AG09309 (cell line): ENCODE data around the gene SCART1.
"Not testable (repeated sequence)": the region's sequence is repeated elsewhere in the genome, so short reads cannot be mapped to it uniquely, and the experiment has no call there.

Experiments
- DNase-seq: peaks from one replicate; pipeline ENCODE4 v3.0.0-alpha.2; 2010; ENCODE audit warnings: low read depth
- H3K4me3 ChIP-seq: 2 replicates; pipeline ENCODE4 v1.5.1; 2011; ENCODE audit warnings: mild to moderate bottlenecking, low read depth, low read length, moderate library complexity; ENCODE audit not compliant: control insufficient read depth
- CTCF ChIP-seq: IDR thresholded peaks from 2 replicates; pipeline ENCODE4 v1.5.1; 2011; ENCODE audit warnings: mild to moderate bottlenecking, low read depth, low read length, inconsistent platforms; ENCODE audit not compliant: insufficient read depth, control insufficient read depth; ENCODE audit errors: missing control alignments

Gene SCART1

DNA sequence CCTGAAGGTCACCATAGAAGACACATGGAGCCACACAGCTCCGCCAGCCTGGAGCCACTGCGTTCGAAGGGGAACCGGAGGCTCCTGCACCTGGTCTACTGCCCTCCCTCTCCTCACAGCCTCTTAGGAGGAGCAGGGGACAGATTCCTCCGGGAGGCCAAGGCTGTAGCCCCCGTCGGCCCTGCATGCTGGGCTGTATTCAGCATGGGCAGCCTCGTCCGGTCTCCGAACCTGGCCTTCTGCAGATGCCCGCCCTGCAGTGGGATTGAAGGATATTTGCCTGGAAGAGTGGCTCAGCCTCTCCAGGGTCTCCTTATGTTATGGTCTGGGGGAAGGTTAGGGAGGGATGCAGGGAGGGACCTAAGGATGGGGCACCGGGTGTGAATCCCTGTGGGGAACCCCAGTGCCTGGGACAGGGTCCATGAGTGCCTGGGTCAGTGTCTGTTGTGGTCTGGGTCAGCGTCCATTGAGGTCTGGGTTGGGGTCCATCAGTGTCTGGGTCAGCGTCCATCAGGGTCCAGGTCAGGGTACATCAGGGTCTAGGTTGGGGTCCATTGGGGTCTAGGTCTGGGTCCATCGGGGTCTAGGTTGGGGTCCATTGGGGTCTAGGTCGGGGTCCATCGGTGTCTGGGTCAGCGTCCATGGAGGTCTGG, 13.0 kb upstream of the SCART1 start:
- no peak for DNase-seq
- no peak overlapping the region for H3K4me3 ChIP-seq
- no peak for TF ChIP-seq CTCF

- DNase-seq, H3K4me3 ChIP-seq: not testable (repeated sequence)
Observed at GRCh38 chr10:133441356-133441755, 12.4 kb upstream of the SCART1 start.

GRCh38 chr10:133441780-133442179, 12.0 kb upstream of the SCART1 start:
- no peak for DNase-seq
- no peak for TF ChIP-seq CTCF
- H3K4me3 ChIP-seq: no peak overlapping the region

- no peak overlapping the region for H3K4me3 ChIP-seq
- TF ChIP-seq CTCF: no peak
- DNase-seq: no peak
Observed at GRCh38 chr10:133442191-133442966, 11.4 kb upstream of the SCART1 start.

DNA sequence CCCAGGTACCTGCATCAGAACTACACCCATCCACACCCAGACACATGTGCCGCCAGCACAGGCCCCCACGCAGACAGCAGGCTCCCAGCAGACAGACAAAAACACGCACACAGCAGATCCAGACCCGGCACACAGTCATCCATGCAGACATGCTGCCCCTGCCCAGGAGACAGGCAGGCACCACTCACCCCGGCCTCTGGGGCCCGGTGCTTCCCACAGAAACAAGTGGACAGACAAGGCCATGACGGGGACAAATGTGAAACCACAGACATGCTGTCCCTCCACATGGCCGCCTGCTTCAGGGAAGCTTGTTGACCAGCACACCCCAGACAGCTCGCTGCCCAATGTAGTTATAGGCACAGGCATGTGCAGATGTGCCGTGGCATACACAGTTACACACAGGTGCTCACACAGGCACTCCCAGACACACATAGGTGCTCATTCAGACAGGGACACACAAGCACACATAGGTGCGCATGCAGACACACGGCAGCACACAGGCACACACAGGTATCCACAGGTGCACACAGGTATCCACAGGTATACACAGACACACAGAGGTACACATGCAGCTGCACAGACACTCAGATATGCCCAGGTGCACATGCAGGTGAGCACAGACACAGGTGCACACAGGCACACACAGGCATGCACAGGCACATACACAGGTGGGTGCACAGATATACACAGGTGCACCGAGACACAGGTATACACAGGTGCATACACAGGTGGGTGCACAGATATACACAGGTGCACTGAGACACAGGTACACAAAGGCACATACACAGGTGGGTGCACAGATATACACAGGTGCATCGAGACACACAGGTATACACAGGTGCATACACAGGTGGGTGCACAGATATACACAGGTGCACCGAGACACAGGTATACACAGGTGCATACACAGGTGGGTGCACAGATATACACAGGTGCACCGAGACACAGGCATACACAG, 10.5 kb upstream of the SCART1 start:
- no peak for DNase-seq
- no peak overlapping the region for H3K4me3 ChIP-seq
- TF ChIP-seq CTCF: no peak

- H3K4me3 ChIP-seq: no peak overlapping the region
- no peak for TF ChIP-seq CTCF
- DNase-seq: no peak
Observed at GRCh38 chr10:133444342-133445267, 9.1 kb upstream of the SCART1 start.
